GM12891 (cell line): ENCODE measurements around the gene SNORC.

ENCODE experiments used
- PAX5 ChIP-seq: IDR thresholded peaks from 2 replicates; pipeline ENCODE4 v1.6.1; 2011; ENCODE audit warnings: low read length, moderate library complexity, mild to moderate bottlenecking; ENCODE audit not compliant: insufficient read depth, severe bottlenecking
- POLR2A ChIP-seq: IDR thresholded peaks from 2 replicates; pipeline ENCODE4 v1.6.1; 2011; ENCODE audit warnings: low read depth, low read length, control low read depth
- POLR2AphosphoS5 ChIP-seq: IDR thresholded peaks from 2 replicates; pipeline ENCODE4 v1.6.1; 2011; ENCODE audit warnings: low read depth, low read length, control low read depth
- SPI1 ChIP-seq: IDR thresholded peaks from 2 replicates; pipeline ENCODE4 v1.6.1; 2011; ENCODE audit warnings: low read depth, low read length, control low read depth
- TAF1 ChIP-seq: IDR thresholded peaks from 2 replicates; pipeline ENCODE4 v1.6.1; 2011; ENCODE audit warnings: low read depth, low read length, control low read depth

DNA sequence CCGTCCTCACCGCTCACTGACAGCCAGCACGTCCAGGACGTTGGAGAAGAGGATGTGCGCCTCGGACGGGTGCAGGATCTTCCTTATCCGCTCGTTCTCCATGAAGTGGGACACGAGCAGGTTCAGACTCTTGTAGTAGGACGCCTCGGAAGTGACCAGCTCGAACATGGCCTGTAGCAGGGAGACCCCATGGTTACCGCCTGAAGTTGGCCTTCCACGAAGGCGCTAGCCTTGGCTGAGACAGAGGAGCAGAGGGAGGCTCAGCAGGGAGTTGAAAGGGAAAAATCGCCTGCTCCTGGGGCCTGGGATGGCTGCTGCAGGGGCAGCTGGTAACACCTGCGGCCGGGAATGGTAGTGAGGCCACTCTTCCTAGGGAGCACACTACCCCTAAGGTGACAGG is 24.7 kb downstream of the SNORC start:
- TF ChIP-seq POLR2A (no peak), TAF1 (no peak), SPI1 (no peak), POLR2AphosphoS5 (no peak), PAX5 (no peak)
